Esophagus muscularis mucosa (tissue), 4 donors: ENCODE measurements around the gene CEP170B. TPM values are rescaled to one million over a fixed set of nuclear protein-coding genes. Genes with fewer than 3 reads are reported as not detected.

Experiments used
- DNase-seq: peaks from one replicate; pipeline ENCODE4 v3.0.0-alpha.2; 2017; ENCODE audit errors: extremely low spot score
- H3K27ac ChIP-seq, 4 donors: fragments of 200-600 bp; sonication (generic); replicated peaks in 1 of 4; 1 replicate in 3 of 4; 2 replicates in 1 of 4; pipeline ENCODE4 v1.5.1; 2016 to 2019; ENCODE audit warnings: mild to moderate bottlenecking in 1 of 4
- H3K27me3 ChIP-seq, 4 donors: fragments of 200-600 bp; sonication (generic); one replicate each; pipeline versions ENCODE4 v1.5.1 to v1.6.0; 2016 to 2019
- H3K36me3 ChIP-seq, 4 donors: fragments of 200-600 bp; sonication (generic); one replicate each; pipeline ENCODE4 v1.5.1; 2016 to 2019
- H3K4me1 ChIP-seq, 4 donors: fragments of 200-600 bp; sonication (generic); one replicate each; pipeline ENCODE4 v1.5.1; 2016 to 2019
- H3K4me3 ChIP-seq, 4 donors: fragments of 200-600 bp; sonication (generic); 1 replicate in 2 of 4; 2 replicates in 2 of 4; pipeline ENCODE4 v1.5.1; 2016 to 2019; ENCODE audit warnings: mild to moderate bottlenecking in 4 of 4, moderate library complexity in 1 of 4
- H3K9me3 ChIP-seq, 4 donors: fragments of 200-600 bp; sonication (generic); 1 replicate in 3 of 4; 2 replicates in 1 of 4; pipeline ENCODE4 v1.5.1; 2016 to 2019
- EP300 ChIP-seq: sonication (generic); formaldehyde crosslinking; IDR thresholded peaks from one replicate; pipeline ENCODE4 v1.6.1; 2017; ENCODE audit warnings: antibody characterized with exemption
- POLR2A ChIP-seq: fragments of 450-650 bp; IDR thresholded peaks from one replicate; pipeline ENCODE4 v1.6.1; 2017; ENCODE audit warnings: antibody characterized with exemption, moderate library complexity, mild to moderate bottlenecking, low read depth
- POLR2AphosphoS5 ChIP-seq, 2 donors: sonication (generic); formaldehyde crosslinking; IDR thresholded peaks; one replicate each; pipeline ENCODE4 v1.6.1; 2017; ENCODE audit warnings: antibody characterized with exemption in 2 of 2
- WGBS: methylation state at CpG from one replicate; pipeline ENCODE4 v1.1.5; 2018; 5-methylcytosine and 5-hydroxymethylcytosine counted together
- intact Hi-C: fragments of 100-400 bp; cut with DNase I; formaldehyde crosslinking; loops from one replicate; pipeline ENCODE4 v1.15.1; 2023
- total RNA-seq, 4 donors: library from RNA; depleted of rRNA; stranded (reverse); fragments of >200 nt; gene quantifications; one replicate each; pipeline versions ENCODE4 v1.1.0 to v1.2.1, GENCODE V29; 2016
- TF ChIP-seq, protein P1 (sequence below), 3 experiments: fragments of 200-600 bp in 2 of 3; fragments of 450-650 bp in 1 of 3; sonication (generic) in 2 of 3; IDR thresholded peaks; one replicate each; pipeline ENCODE4 v1.5.1; 2017 to 2019; ENCODE audit warnings: antibody characterized with exemption in 3 of 3, mild to moderate bottlenecking in 2 of 3, moderate library complexity in 1 of 3

CEP170B gene
- total RNA-seq, 4 donors from 2014 or later: 24.1 to 70.6 (median 45.7) TPM

DNA sequence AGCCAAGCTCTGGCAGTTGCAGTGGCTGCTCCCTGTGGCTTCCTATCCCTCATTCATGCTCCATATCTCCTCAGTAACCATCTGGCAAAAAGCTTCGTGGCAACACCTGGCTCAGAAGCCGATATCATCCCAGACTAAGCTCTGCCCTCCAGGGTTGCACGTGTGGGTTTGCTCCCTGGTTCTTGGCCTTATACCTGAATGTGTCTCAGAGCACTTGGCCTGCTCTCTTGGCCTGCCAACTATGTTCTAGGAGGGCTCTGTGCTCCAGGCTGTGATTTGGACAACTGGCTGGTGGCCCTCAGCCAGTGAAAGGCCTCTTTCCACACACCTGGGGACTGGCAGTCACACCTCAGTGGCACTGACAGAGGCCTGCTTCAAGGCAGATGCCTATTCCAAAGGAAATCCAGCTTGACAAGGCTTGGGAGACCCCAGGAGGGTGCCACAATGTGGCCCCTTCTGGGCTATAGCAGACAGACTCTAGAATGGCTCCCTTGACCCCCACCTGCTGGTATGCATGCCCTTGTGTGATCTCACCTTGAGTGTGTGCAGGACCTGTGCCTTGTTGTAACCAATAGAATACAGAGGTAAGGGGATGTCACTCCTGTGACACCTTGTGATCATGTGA is 70.1 kb downstream of the CEP170B start:
- Histone ChIP-seq H3K27me3 (no peaks in the 10 kb centered on the region), H3K36me3 (peaks cover 0 to 19% (median 10%) of the 10 kb centered on the region in 4 donors), H3K9me3 (no peaks in the 10 kb centered on the region), H3K4me3 (no peak overlapping the region), H3K27ac (no peak overlapping the region), H3K4me1 (peaks cover 11 to 34% (median 25%) of the 10 kb centered on the region in 4 donors)
- no peak for TF ChIP-seq POLR2AphosphoS5 (IDR thresholded peaks at IDR 0.05)
- TF ChIP-seq POLR2A: no peak
- TF ChIP-seq EP300: no peak
- TF ChIP-seq, protein P1, sequence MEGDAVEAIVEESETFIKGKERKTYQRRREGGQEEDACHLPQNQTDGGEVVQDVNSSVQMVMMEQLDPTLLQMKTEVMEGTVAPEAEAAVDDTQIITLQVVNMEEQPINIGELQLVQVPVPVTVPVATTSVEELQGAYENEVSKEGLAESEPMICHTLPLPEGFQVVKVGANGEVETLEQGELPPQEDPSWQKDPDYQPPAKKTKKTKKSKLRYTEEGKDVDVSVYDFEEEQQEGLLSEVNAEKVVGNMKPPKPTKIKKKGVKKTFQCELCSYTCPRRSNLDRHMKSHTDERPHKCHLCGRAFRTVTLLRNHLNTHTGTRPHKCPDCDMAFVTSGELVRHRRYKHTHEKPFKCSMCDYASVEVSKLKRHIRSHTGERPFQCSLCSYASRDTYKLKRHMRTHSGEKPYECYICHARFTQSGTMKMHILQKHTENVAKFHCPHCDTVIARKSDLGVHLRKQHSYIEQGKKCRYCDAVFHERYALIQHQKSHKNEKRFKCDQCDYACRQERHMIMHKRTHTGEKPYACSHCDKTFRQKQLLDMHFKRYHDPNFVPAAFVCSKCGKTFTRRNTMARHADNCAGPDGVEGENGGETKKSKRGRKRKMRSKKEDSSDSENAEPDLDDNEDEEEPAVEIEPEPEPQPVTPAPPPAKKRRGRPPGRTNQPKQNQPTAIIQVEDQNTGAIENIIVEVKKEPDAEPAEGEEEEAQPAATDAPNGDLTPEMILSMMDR (IDR thresholded peaks at IDR 0.05): no peak
- DNase-seq: no peak
- WGBS: 69% methylated on average over 2 of the region's 3 CpGs
- intact Hi-C loops: no loop called here

GRCh38 chr14:104935955-104936354 is 70.9 kb downstream of the CEP170B start:
- no peaks in the 10 kb centered on the region for H3K9me3 ChIP-seq
- no peak overlapping the region for H3K4me3 ChIP-seq
- H3K4me1 ChIP-seq: peaks cover 11 to 34% (median 25%) of the 10 kb centered on the region in 4 donors
- no peak overlapping the region for H3K27ac ChIP-seq
- peaks cover 0 to 27% (median 18%) of the 10 kb centered on the region in 4 donors for H3K36me3 ChIP-seq
- no peak for TF ChIP-seq POLR2A
- no peak for TF ChIP-seq POLR2AphosphoS5 (IDR thresholded peaks at IDR 0.05)
- no peak for TF ChIP-seq EP300
- TF ChIP-seq, protein P1 (IDR thresholded peaks at IDR 0.05): no peak
- DNase-seq: no peak
- intact Hi-C loops: no loop called here
- no peaks in the 10 kb centered on the region for H3K27me3 ChIP-seq
- WGBS: 77% methylated on average over 2 of the region's 2 CpGs

- WGBS: 65% methylated on average over 6 of the region's 10 CpGs
- H3K27me3 ChIP-seq: no peaks in the 10 kb centered on the region
- TF ChIP-seq EP300: no peak
- TF ChIP-seq, protein P1 (IDR thresholded peaks at IDR 0.05): no peak
- no peak for TF ChIP-seq POLR2AphosphoS5 (IDR thresholded peaks at IDR 0.05)
- TF ChIP-seq POLR2A: no peak
These were observed 71.5 kb downstream of the CEP170B start for GRCh38 chr14:104936361-104937155.

DNA sequence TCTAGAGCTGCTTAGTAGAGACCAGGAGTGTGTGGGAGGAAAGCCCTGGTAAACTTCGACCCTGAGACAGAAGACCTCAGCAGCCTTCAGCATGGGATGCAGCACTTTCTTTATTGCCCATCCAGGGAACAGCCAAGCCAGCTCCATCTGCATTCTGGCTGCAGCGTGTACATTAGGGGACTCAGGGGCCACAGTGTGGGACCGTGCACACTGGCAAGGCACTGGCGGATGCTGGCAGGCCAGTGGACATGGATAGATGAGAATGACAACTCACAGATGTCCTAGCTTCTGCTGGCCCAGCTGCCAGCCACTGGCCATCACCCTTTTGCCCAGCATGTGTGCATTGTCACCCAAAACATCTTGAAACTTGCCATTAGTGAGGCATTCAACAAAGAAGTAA is 72.1 kb downstream of the CEP170B start:
- intact Hi-C loops: no loop called here
- WGBS: 63% methylated on average over 2 of the region's 4 CpGs
- no peak for DNase-seq

More at GRCh38 chr14:104936361-104937155, 71.5 kb downstream of the CEP170B start:
- no peak overlapping the region for H3K4me3 ChIP-seq
- no peak overlapping the region for H3K27ac ChIP-seq
- intact Hi-C loops: no loop called here
- peaks cover 0 to 31% (median 23%) of the 10 kb centered on the region in 4 donors for H3K36me3 ChIP-seq
- no peak for DNase-seq
- no peaks in the 10 kb centered on the region for H3K9me3 ChIP-seq
- H3K4me1 ChIP-seq: peaks cover 11 to 34% (median 24%) of the 10 kb centered on the region in 4 donors

GRCh38 chr14:104937694-104938365 is 72.8 kb downstream of the CEP170B start:
- WGBS: 83% methylated on average over 11 of the region's 11 CpGs
- intact Hi-C loops: no loop called here
- Histone ChIP-seq H3K27ac (no peak overlapping the region), H3K4me1 (peaks cover 3 to 21% (median 13%) of the 10 kb centered on the region in 4 donors), H3K4me3 (no peak overlapping the region), H3K9me3 (no peaks in the 10 kb centered on the region), H3K27me3 (no peaks in the 10 kb centered on the region), H3K36me3 (peaks cover 0 to 43% (median 35%) of the 10 kb centered on the region in 4 donors)
- TF ChIP-seq, protein P1 (IDR thresholded peaks at IDR 0.05): no peak
- TF ChIP-seq EP300 (no peak), POLR2A (no peak), POLR2AphosphoS5 (IDR thresholded peaks at IDR 0.05) (no peak)
- DNase-seq: no peak

More for the DNA sequence above, 72.1 kb downstream of the CEP170B start:
- Histone ChIP-seq H3K4me1 (peaks cover 8 to 28% (median 19%) of the 10 kb centered on the region in 4 donors), H3K27me3 (no peaks in the 10 kb centered on the region), H3K4me3 (no peak overlapping the region), H3K9me3 (no peaks in the 10 kb centered on the region), H3K27ac (no peak overlapping the region), H3K36me3 (peaks cover 0 to 37% (median 29%) of the 10 kb centered on the region in 4 donors)
- no peak for TF ChIP-seq POLR2A
